Body of pancreas (tissue), 4 donors: Measurements from ENCODE around the gene RNF8. TPM values are rescaled to one million over a fixed set of nuclear protein-coding genes. Genes with fewer than 3 reads are reported as not detected.
"Not testable (repeated sequence)": the region's sequence is repeated elsewhere in the genome, so short reads cannot be mapped to it uniquely, and the experiment has no call there.

Experiments used
- ATAC-seq: fragments of 150-250 bp; one replicate; pipeline ENCODE4 v1.9.1; 2016
- DNase-seq, 4 donors: peaks; one replicate each; pipeline ENCODE4 v3.0.0-alpha.2; 2019
- H3K27ac ChIP-seq, 4 donors: fragments of 200-600 bp; sonication (generic); 1 replicate in 3 of 4; 2 replicates in 1 of 4; pipeline versions ENCODE4 v1.5.1 to v1.6.1; 2016 to 2019; ENCODE audit warnings: mild to moderate bottlenecking in 1 of 4, mixed read lengths in 1 of 4, moderate library complexity in 1 of 4
- H3K27me3 ChIP-seq, 2 donors: fragments of 200-600 bp; sonication (generic); one replicate each; pipeline ENCODE4 v1.6.0; 2016; ENCODE audit warnings: mild to moderate bottlenecking in 1 of 2
- H3K36me3 ChIP-seq, 2 donors: fragments of 200-600 bp; sonication (generic); replicated peaks in 1 of 2; 2 replicates each; pipeline ENCODE4 v1.5.1; 2016; ENCODE audit warnings: low read depth in 2 of 2; ENCODE audit not compliant: insufficient read depth in 1 of 2
- H3K4me1 ChIP-seq: fragments of 200-600 bp; sonication (generic); one replicate; pipeline ENCODE4 v1.6.0; 2016
- H3K4me3 ChIP-seq, 2 donors: fragments of 200-600 bp; sonication (generic); 1 replicate in 1 of 2; 2 replicates in 1 of 2; pipeline ENCODE4 v1.5.1; 2016 to 2019
- H3K9me3 ChIP-seq, 3 donors: fragments of 200-600 bp; sonication (generic); 1 replicate in 2 of 3; 2 replicates in 1 of 3; pipeline ENCODE4 v1.5.1; 2016
- POLR2A ChIP-seq, 3 donors: fragments of 450-650 bp; IDR thresholded peaks; one replicate each; pipeline ENCODE4 v1.6.1; 2016; ENCODE audit warnings: antibody characterized with exemption in 3 of 3, mild to moderate bottlenecking in 2 of 3
- WGBS, 2 donors: methylation state at CpG; one replicate each; pipeline ENCODE4 v1.1.5; 2017; 5-methylcytosine and 5-hydroxymethylcytosine counted together
- intact Hi-C: fragments of 100-400 bp; cut with DNase I; formaldehyde crosslinking; loops from one replicate; pipeline ENCODE4 v1.15.1; 2023
- total RNA-seq, 2 donors: library from RNA; depleted of rRNA; stranded (reverse); fragments of >200 nt; gene quantifications; one replicate each; pipeline ENCODE4 v1.1.0, GENCODE V29; 2016
- TF ChIP-seq, protein P1 (sequence below), 7 experiments: fragments of 450-650 bp in 4 of 7; fragments of 200-600 bp in 3 of 7; sonication (generic) in 3 of 7; IDR thresholded peaks; one replicate each; pipeline ENCODE4 v1.5.1; 2016 to 2019; ENCODE audit warnings: antibody characterized with exemption in 7 of 7

The RNF8 gene
- total RNA-seq, 2 donors from 2014 or later, result 6.0 to 15.5 TPM

- Histone ChIP-seq H3K4me3 (no peak overlapping the region), H3K27me3 (no peaks in the 10 kb centered on the region), H3K4me1 (no peaks in the 10 kb centered on the region), H3K36me3 (no peaks in the 10 kb centered on the region), H3K27ac (no peak overlapping the region), H3K9me3 (no peaks in the 10 kb centered on the region)
- no peak for TF ChIP-seq POLR2A (IDR thresholded peaks at IDR 0.05)
- TF ChIP-seq, protein P1, sequence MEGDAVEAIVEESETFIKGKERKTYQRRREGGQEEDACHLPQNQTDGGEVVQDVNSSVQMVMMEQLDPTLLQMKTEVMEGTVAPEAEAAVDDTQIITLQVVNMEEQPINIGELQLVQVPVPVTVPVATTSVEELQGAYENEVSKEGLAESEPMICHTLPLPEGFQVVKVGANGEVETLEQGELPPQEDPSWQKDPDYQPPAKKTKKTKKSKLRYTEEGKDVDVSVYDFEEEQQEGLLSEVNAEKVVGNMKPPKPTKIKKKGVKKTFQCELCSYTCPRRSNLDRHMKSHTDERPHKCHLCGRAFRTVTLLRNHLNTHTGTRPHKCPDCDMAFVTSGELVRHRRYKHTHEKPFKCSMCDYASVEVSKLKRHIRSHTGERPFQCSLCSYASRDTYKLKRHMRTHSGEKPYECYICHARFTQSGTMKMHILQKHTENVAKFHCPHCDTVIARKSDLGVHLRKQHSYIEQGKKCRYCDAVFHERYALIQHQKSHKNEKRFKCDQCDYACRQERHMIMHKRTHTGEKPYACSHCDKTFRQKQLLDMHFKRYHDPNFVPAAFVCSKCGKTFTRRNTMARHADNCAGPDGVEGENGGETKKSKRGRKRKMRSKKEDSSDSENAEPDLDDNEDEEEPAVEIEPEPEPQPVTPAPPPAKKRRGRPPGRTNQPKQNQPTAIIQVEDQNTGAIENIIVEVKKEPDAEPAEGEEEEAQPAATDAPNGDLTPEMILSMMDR (IDR thresholded peaks at IDR 0.05), result no peak
- 75 to 80% methylated on average over 3 of the region's 3 CpGs for WGBS, 2 donors
- intact Hi-C loops, result no loop called here
- ATAC-seq, result no peak
- no peak for DNase-seq
Observed at GRCh38 chr6:37344308-37344707, 9.5 kb upstream of the RNF8 start.

- H3K27ac ChIP-seq, ATAC-seq, H3K36me3 ChIP-seq, intact Hi-C loops, DNase-seq, H3K4me3 ChIP-seq, H3K9me3 ChIP-seq, H3K4me1 ChIP-seq, H3K27me3 ChIP-seq: not testable (repeated sequence)
- 79 to 86% methylated on average over 3 of the region's 3 CpGs for WGBS, 2 donors
Observed at GRCh38 chr6:37345804-37346203, 8.0 kb upstream of the RNF8 start.

- Histone ChIP-seq H3K36me3 (no peaks in the 10 kb centered on the region), H3K27me3 (no peaks in the 10 kb centered on the region), H3K4me1 (no peaks in the 10 kb centered on the region), H3K9me3 (no peaks in the 10 kb centered on the region), H3K4me3 (no peak overlapping the region), H3K27ac (no peak overlapping the region)
- DNase-seq (no peak), ATAC-seq (no peak)
- no peak for TF ChIP-seq POLR2A (IDR thresholded peaks at IDR 0.05)
- TF ChIP-seq, protein P1 (IDR thresholded peaks at IDR 0.05), result no peak
- intact Hi-C loops, result no loop called here
- 85 to 88% methylated on average over 3 of the region's 3 CpGs for WGBS, 2 donors
Observed at GRCh38 chr6:37347177-37347576, 6.6 kb upstream of the RNF8 start.

DNA sequence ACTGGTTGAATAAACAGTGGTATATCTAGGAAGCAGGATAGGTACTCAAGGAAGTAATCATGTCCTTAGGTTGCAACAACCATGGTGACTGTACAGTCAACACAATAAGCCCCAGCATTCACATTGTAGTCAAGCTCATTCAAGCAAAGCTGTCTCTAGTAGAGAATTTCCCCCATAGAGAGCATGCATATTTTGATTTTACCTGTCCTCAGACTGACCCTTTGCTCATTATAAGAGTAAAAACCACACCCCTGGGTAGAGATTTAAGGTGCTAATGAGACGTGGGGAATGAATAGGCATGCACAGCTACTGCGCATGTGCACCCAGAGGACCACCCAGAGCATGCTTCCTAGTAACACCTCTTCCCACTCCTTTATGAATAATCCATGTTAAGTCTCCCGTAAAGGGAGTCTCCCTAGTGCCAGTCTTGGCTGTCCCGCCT lies 6.1 kb upstream of the RNF8 start:
- no peaks in the 10 kb centered on the region for H3K4me1 ChIP-seq
- H3K4me3 ChIP-seq, result no peak overlapping the region
- 73 to 82% methylated on average over 4 of the region's 4 CpGs for WGBS, 2 donors
- H3K36me3 ChIP-seq, result no peaks in the 10 kb centered on the region
- DNase-seq (no peak), ATAC-seq (no peak)
- no peaks in the 10 kb centered on the region for H3K27me3 ChIP-seq
- intact Hi-C loops, result no loop called here
- H3K9me3 ChIP-seq, result no peaks in the 10 kb centered on the region
- TF ChIP-seq POLR2A (IDR thresholded peaks at IDR 0.05), result no peak
- TF ChIP-seq, protein P1 (IDR thresholded peaks at IDR 0.05), result no peak
- no peak overlapping the region for H3K27ac ChIP-seq

DNA sequence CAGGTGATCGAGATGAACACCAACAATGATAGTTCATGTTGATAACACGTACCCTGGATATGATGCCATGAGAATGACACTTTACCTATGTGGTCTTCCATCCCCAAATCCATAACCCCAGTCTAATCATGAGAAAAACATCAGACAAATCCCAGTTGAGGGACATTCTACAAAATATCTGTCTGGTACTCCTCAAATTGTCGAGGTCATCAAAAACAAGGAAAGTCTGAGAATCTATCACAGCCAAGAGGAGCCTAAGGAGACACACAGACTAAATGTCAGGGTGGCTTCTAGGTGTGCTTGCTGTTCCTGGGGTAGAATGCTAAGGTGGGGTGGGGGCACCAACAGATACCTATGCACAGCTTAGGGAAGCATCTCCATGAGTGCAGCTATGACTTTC lies 2.8 kb upstream of the RNF8 start:
- H3K4me1 ChIP-seq, result peaks cover 10% of the 10 kb centered on the region
- DNase-seq, result no peak
- no peak for ATAC-seq
- H3K27ac ChIP-seq, result no peak overlapping the region
- WGBS, 2 donors, result 71 to 79% methylated on average over 3 of the region's 3 CpGs
- H3K9me3 ChIP-seq, result no peaks in the 10 kb centered on the region
- TF ChIP-seq, protein P1 (IDR thresholded peaks at IDR 0.05), result no peak
- no peak for TF ChIP-seq POLR2A (IDR thresholded peaks at IDR 0.05)
- H3K27me3 ChIP-seq, result no peaks in the 10 kb centered on the region
- no peak overlapping the region for H3K4me3 ChIP-seq
- intact Hi-C loops, result no loop called here
- no peaks in the 10 kb centered on the region for H3K36me3 ChIP-seq
